Activated gamma-delta T cell treated with anti-CD3 and anti-CD28 coated beads, Interleukin-2, amount 50 U/mL, for 16 hours (primary cell): ENCODE results near the gene TMEM212.
"Not testable (repeated sequence)": the region's sequence is repeated elsewhere in the genome, so short reads cannot be mapped to it uniquely, and the experiment has no call there.

Experiments
- DNase-seq: peaks from one replicate; pipeline ENCODE4 v3.0.0-alpha.2; 2020; ENCODE audit warnings: low read depth

TMEM212 gene

GRCh38 chr3:171835116-171835515, 8.0 kb upstream of the TMEM212 start:
- DNase-seq: no peak

- DNase-seq: no peak
Measured at GRCh38 chr3:171835613-171836012, 7.5 kb upstream of the TMEM212 start.

DNA sequence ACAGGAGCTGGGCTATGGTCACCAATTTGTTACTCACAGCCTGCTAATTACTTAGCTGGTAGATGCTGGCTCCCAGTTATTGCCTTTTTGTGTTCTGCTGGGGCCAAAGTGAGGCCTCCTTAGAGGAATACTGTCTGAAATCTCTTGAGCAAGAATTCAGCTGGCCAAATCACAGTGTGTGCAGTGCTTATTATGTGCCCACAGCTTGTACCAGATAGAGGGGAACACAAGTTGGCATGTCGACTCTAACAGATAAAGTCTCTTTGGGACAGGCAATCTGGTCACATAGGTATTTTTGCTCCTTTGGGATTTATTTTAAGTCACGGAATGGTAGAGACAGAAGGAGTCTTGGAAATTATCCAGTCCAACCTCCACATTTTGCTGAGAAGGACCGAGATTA, 6.3 kb upstream of the TMEM212 start:
- no peak for DNase-seq

DNA sequence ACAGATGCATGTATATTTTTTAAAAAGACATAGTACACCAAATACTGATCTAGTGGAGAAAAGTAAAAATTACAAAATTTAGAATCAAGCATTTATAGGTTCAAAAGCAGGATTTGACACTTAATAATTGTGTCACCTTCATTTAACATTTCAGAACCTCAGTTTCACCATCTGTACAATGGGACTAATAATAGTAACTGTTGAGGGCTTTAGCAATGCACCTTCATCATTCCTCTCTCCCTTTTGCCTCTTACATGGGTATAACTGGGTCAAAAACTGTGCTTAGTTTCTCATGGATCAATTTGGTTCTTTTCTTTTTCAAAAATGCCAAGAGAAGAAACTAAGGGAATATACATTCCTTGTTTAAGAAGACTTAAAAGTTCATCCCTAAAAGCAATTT, 5.5 kb upstream of the TMEM212 start:
- no peak for DNase-seq

DNA sequence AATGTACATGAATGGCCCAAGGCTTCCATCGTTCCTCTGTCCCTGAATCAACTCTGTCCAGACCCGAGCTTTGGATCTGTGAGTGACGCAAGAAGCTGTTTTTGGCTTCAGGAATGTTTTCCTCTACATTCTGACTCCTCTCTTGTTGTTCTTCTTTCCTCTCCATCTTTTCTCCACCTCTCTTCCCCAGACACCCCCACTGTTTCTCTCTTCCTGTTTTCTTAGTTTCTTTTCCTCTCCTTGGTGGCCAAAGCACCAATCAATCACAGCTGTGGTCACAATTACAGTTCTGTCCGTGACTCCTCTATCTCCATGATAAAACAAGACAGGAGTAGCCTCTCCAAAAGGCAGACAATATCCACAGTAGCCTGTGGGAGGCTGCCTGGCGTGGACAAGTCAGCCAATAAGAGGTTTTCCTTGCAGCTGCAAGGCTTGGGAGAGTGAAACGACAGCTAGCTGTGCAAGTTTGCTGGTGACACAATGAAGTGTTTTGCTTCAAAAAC, 4.9 kb upstream of the TMEM212 start:
- no peak for DNase-seq

DNA sequence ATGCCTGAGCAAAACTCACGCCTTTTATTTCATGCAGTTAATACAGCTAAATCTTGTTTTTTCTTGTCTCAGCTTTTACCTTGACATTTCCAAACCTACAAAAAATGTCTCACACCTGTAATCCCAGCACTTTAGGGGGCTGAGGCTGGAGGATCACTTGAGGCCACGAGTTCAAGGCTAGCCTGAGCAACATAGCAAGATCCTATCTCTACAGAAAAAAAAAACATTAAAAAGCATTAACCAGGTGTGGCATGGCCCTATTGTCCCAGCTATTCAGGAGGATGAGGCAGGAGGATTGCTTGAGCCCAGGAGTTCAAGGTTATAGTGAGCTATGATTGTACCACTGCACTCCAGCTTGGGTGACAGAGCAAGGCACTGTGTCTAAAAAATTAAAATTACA, 3.9 kb upstream of the TMEM212 start:
- DNase-seq: no peak

DNA sequence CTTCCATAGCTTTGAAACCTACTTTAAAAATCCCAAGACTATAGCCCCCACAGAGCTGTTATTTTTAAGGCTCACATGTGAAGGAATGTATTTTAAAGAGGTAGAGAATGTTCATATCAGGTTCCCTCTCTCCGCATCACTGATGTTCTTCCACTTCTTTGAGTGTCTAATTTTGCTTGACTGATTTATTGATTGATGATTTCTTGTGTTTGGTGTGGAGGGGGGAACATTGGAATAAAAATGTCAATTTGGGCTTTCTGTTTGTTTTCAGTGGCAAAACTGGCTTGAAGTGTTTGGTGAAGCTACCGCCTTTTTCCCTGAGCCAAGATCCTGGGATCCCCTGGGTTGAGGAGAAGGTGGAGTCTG, 2.7 kb upstream of the TMEM212 start:
- DNase-seq: no peak

GRCh38 chr3:171840811-171841619, 2.1 kb upstream of the TMEM212 start:
- DNase-seq: no peak

DNA sequence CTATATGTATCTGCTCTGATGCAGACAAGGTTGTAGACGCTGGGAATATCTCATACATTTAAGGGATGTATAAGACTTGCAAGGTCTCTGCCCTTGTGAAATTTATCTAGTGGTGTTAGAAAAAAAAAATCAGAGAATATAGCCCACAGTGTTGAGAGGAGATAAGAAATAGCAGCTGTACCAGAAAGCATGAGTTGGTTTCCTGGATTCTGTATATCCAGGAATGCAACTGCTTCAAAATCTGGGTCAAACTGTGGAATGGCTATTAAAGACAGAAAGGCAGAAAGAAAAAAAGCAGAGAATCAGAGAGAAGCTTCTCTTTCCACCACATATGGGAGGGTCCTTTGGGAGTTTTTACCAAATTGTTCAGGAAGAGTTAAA, 1.5 kb upstream of the TMEM212 start:
- no peak for DNase-seq

GRCh38 chr3:171844873-171845272, 1.7 kb downstream of the TMEM212 start:
- DNase-seq: no peak

DNA sequence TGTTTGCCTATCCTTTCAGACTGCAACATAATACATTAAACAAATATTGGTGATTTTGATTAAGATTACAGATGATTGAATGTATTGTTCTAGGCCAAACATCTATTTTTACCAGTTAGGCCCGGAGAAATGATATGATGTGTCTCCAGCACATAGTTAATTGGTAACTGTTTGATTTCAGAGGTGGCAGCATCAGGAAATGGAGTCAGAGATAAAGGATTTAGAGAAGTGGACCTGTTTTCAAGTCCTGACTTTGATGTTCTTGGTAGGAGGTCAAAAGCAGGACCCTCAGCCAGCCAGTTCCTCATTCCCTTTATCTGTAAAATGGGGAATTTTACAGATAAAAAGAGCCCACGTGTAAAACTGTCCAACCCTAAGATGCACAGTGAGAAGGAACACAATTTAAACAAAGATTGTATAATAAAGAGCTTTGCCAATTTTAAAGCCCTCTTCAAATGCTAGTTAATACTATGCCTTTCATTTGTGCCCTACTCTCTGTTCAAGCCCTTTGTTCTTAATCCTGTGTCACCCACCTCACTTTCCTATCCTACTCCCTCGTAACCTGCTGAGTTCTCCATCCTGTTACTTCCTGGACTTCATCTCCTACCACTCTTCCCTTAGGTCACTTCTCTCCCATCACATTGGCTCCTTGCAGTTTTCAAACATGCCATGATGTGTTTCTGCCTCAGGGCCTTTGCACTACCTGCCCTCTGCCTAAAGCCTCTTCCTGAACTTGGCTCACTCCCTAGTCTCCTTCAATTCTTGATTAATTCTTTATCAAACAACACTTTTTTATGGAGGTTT, 2.5 kb downstream of the TMEM212 start:
- DNase-seq: no peak

DNA sequence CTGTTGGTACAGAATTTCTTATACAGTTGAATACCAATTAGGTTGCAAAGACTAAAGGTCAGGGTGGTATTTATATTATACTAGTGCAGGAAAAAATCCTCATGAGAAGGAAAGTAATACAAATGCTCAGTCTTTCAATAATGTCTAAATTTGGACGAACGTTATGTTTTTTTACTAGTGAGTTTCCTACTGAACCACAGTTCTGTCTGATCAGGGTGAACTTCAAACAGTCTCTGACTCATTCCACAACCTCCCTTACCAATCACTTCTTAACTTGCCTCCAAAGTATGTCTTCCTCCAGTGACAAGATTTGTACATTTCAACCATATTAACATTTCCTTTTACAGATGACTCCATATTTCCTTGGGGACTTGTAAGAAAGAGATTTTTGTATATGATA, 3.4 kb downstream of the TMEM212 start:
- no peak for DNase-seq

DNA sequence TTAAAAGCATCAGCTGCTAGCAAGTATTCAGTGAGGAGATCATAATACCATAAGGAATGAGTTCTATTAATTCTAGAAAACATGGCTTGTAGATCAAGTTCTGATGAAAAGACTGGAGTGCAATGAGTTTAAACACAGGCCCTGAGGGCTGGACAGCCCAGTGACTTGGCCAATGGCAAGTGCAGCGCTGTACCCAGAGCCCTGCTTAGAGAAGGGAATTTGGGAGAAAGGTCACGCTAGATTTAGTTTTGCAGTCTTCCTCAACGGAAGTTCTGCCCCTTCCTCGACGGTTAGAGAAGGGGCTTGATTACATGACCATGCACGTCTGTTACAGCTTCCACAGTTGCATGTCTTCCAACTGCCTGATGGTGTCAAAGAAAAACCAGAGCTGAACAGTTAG, 4.0 kb downstream of the TMEM212 start:
- DNase-seq: no peak

- DNase-seq: no peak
Measured at GRCh38 chr3:171847595-171848259, 4.6 kb downstream of the TMEM212 start.

GRCh38 chr3:171849617-171850319, 6.6 kb downstream of the TMEM212 start:
- DNase-seq: no peak

DNA sequence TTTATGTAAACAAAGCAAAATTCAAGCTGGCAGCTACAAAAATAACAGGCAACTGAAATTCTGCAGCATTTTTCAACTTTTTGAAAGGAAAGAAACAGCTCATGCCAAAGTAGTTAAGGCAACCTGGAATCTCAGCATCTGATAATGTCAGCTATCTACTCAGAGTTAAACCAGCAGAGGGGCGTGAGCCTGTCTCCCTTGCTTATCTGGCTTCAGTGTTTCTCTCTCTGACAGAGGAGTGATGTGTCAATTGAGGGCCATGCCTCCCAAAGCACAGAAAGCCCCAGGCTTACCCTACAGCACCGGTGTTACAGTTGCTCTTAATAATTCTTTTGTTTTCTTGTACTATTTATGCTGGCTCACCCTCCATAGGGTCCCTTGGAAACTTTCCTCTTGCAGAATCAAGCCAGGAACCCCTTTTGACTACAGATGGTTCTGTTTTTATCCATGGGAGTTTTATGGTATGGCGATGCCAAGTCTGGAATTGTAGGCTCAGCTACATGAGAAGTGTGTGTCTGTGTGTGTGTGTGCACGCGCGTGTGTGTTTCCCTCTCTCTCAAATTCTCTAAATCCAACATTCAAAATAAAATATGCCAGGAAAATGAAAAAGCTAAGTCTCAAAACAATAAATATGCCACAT, 7.3 kb downstream of the TMEM212 start:
- no peak for DNase-seq

- DNase-seq: no peak
Measured at GRCh38 chr3:171850960-171851659, 8.0 kb downstream of the TMEM212 start.

DNA sequence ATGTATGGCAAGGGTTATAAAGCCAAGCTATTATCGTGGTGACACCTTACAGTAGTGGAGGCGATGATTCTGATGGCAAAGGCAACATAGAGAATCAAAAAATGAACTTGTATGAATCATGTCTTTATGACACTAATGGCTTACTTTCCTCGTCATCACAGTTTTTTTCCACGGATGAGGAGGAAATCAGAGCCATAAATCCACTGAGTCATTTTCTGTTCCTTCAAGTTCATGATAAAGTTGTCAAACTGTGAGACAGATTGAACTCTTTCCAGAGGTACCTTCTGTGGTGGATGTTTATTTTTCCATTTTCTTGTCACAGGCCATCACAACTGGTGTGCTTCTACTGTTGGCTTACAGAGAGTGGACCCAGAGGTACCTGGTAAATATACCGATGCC, 8.5 kb downstream of the TMEM212 start:
- DNase-seq: no peak

- no peak for DNase-seq
Measured at GRCh38 chr3:171854649-171855305, 11.6 kb downstream of the TMEM212 start.

GRCh38 chr3:171858770-171859169, 15.6 kb downstream of the TMEM212 start:
- not testable (repeated sequence) for DNase-seq
